ENCODE measurements around the gene LUM.

GRCh38 chr12:91091916-91092715 is 19.2 kb downstream of the LUM start:
- TF ChIP-seq POLR2AphosphoS5 (IDR thresholded peaks at IDR 0.05) (no peak), POLR2A (IDR thresholded peaks at IDR 0.05) (no peak)
- TF ChIP-seq, protein P1, sequence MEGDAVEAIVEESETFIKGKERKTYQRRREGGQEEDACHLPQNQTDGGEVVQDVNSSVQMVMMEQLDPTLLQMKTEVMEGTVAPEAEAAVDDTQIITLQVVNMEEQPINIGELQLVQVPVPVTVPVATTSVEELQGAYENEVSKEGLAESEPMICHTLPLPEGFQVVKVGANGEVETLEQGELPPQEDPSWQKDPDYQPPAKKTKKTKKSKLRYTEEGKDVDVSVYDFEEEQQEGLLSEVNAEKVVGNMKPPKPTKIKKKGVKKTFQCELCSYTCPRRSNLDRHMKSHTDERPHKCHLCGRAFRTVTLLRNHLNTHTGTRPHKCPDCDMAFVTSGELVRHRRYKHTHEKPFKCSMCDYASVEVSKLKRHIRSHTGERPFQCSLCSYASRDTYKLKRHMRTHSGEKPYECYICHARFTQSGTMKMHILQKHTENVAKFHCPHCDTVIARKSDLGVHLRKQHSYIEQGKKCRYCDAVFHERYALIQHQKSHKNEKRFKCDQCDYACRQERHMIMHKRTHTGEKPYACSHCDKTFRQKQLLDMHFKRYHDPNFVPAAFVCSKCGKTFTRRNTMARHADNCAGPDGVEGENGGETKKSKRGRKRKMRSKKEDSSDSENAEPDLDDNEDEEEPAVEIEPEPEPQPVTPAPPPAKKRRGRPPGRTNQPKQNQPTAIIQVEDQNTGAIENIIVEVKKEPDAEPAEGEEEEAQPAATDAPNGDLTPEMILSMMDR (IDR thresholded peaks at IDR 0.05 in 8 of 11, conservative IDR thresholded peaks at IDR 0.05 in 3 of 11): no peak
